HFFc6 (cell line): ENCODE data around the gene NSUN4. TPM values are rescaled to one million over a fixed set of nuclear protein-coding genes. Genes with fewer than 3 reads are reported as not detected.
"Not testable (repeated sequence)": the region's sequence is repeated elsewhere in the genome, so short reads cannot be mapped to it uniquely, and the experiment has no call there.

Experiments used
- DNase-seq: peaks from one replicate; pipeline ENCODE4 v3.0.0-alpha.2; 2018
- H3K27ac Mint-ChIP-seq: 2 replicates; pipeline ENCODE4 v1.8.0; 2020; ENCODE audit warnings: mild to moderate bottlenecking, mixed read lengths
- H3K27me3 Mint-ChIP-seq: 2 replicates; pipeline ENCODE4 v1.8.0; 2021; ENCODE audit warnings: mild to moderate bottlenecking, moderate library complexity, mixed read lengths; ENCODE audit not compliant: insufficient read depth
- H3K36me3 Mint-ChIP-seq: 2 replicates; pipeline ENCODE4 v1.8.0; 2021; ENCODE audit warnings: low read depth, mixed read lengths
- H3K4me1 Mint-ChIP-seq: 2 replicates; pipeline ENCODE4 v1.8.0; 2020; ENCODE audit warnings: low read depth, mixed read lengths
- H3K4me3 Mint-ChIP-seq: 2 replicates; pipeline ENCODE4 v1.8.0; 2020; ENCODE audit warnings: mild to moderate bottlenecking, moderate library complexity, mixed read lengths
- H3K9me3 Mint-ChIP-seq: 2 replicates; pipeline ENCODE4 v1.8.0; 2020; ENCODE audit warnings: mild to moderate bottlenecking, mixed read lengths
- CTCF ChIP-seq: fragments of 200-600 bp; sonication (generic); IDR thresholded peaks from 2 replicates; pipeline ENCODE4 v1.5.0; 2021; ENCODE audit warnings: antibody characterized with exemption, mild to moderate bottlenecking
- total RNA-seq, 6 experiments: library from RNA; stranded (reverse); fragmentation: NEBNext Ultra II Directional; extraction: Animal tissue kit (Norgen Biotek cat#: 25700); gene quantifications; 2 replicates in 1 of 6; 3 replicates in 5 of 6; pipeline ENCODE4 v1.2.3, GENCODE V29; 2021

The NSUN4 gene
- total RNA-seq, 6 experiments from 2014 or later, result 14.8 to 17.2 (median 16.7) TPM

DNA sequence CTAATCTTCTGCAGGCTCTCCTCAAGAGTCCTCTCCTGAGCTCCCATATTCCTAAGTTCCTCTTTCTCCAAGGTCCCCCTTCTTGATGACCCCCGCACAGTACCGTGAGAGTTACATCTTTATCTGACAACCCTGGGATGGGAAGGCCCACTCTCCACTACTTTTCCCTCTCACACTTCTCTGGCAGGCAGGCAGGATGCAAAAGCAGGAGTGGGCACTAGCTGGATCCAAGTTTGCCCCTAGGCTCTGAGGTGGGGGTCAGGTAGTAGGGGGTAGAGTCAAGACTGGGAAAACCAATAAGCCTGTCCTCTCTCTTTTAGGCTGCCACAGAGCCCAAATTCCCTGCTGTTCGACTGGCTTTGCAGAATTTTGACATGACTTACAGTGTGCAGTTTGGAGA, 3.9 kb downstream of the NSUN4 start:
- no peaks in the 10 kb centered on the region for H3K9me3 Mint-ChIP-seq
- TF ChIP-seq CTCF, result no peak
- peaks cover 38% of the 10 kb centered on the region for H3K4me1 Mint-ChIP-seq
- DNase-seq, result no peak
- no peak overlapping the region for H3K27ac Mint-ChIP-seq
- no peak overlapping the region for H3K4me3 Mint-ChIP-seq
- peaks cover 26% of the 10 kb centered on the region for H3K36me3 Mint-ChIP-seq
- peaks cover 4% of the 10 kb centered on the region; the same call in 1 of the 2 replicates for H3K27me3 Mint-ChIP-seq

DNA sequence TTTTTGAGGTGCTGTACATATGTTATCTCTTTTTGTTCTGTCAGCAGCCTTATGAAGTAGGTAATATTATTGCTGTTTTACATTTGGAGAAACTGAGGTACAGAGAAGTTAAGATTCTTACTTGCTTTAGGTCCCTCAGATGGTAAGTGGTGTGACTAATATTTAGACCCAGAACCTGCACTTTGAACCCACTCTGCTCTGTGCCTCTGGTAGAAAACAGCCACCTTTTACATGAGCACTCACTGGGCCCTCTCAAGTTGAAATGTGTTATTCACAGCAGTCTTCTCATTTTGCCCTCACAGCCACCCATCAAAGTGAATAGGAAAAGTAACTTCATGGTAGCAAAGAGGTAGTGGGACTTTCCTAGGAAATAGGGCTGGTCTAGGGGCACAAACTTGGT, 4.7 kb downstream of the NSUN4 start:
- Mint-ChIP-seq H3K9me3 (no peaks in the 10 kb centered on the region), H3K27ac (no peak overlapping the region), H3K27me3 (peaks cover 1% of the 10 kb centered on the region; the same call in 1 of the 2 replicates), H3K4me1 (peaks cover 32% of the 10 kb centered on the region), H3K36me3 (peaks cover 31% of the 10 kb centered on the region), H3K4me3 (no peak overlapping the region)
- no peak for TF ChIP-seq CTCF
- DNase-seq, result no peak

- peaks cover 2% of the 10 kb centered on the region; the same call in 1 of the 2 replicates for H3K27me3 Mint-ChIP-seq
- TF ChIP-seq CTCF, result no peak
- peaks cover 9% of the 10 kb centered on the region for H3K4me1 Mint-ChIP-seq
- DNase-seq, result no peak
- no peak overlapping the region for H3K27ac Mint-ChIP-seq
- H3K4me3 Mint-ChIP-seq, result no peak overlapping the region
- H3K9me3 Mint-ChIP-seq, result no peaks in the 10 kb centered on the region
- peaks cover 30% of the 10 kb centered on the region for H3K36me3 Mint-ChIP-seq
Observed at GRCh38 chr1:46352363-46352762, 11.8 kb downstream of the NSUN4 start.

- H3K4me1 Mint-ChIP-seq, H3K4me3 Mint-ChIP-seq, DNase-seq, H3K27me3 Mint-ChIP-seq, H3K9me3 Mint-ChIP-seq, H3K27ac Mint-ChIP-seq: not testable (repeated sequence)
- peaks cover 20% of the 10 kb centered on the region for H3K36me3 Mint-ChIP-seq
Observed at GRCh38 chr1:46355920-46356319, 15.3 kb downstream of the NSUN4 start.

- H3K27ac Mint-ChIP-seq, result no peak overlapping the region
Observed at GRCh38 chr1:46362158-46362557, 21.6 kb downstream of the NSUN4 start.

DNA sequence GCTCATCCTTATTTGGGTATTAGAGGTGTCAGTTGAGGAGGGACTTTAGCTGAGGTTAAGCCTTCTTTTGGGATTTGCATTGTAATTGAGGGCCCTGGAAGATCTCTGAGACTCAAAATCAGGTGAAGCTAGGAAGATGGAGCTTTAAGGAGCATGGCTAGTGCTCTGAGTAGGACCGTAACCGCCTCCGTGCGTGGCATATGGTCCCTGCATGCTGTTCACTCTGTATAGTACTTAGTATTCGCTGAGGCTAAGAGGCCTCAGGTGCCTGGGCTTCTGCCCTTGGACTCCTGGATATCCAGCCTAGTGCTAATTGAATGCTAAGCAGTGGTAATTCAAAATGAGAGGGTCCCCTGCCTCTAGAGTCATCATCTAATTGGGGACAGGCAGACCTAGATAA, 22.5 kb downstream of the NSUN4 start:
- H3K36me3 Mint-ChIP-seq, result peaks cover 26% of the 10 kb centered on the region
- no peak for TF ChIP-seq CTCF
- no peaks in the 10 kb centered on the region for H3K27me3 Mint-ChIP-seq

More at GRCh38 chr1:46362158-46362557, 21.6 kb downstream of the NSUN4 start:
- no peak for DNase-seq
- Mint-ChIP-seq H3K4me3 (no peak overlapping the region), H3K36me3 (peaks cover 25% of the 10 kb centered on the region), H3K4me1 (peaks cover 8% of the 10 kb centered on the region), H3K9me3 (no peaks in the 10 kb centered on the region), H3K27me3 (no peaks in the 10 kb centered on the region)
- no peak for TF ChIP-seq CTCF

More for the DNA sequence above, 22.5 kb downstream of the NSUN4 start:
- Mint-ChIP-seq H3K9me3 (no peaks in the 10 kb centered on the region), H3K4me1 (peaks cover 8% of the 10 kb centered on the region), H3K4me3 (no peak overlapping the region), H3K27ac (no peak overlapping the region)
- DNase-seq, result no peak
